K562 (cell line): ENCODE measurements around the gene USF2. TPM values are rescaled to one million over a fixed set of nuclear protein-coding genes. Genes with fewer than 3 reads are reported as not detected.
A peak's percentile ranks its signal among the peaks of the same experiment; 100 is the strongest.

Experiments used
- CBX1 ChIP-seq: sonication (generic); IDR thresholded peaks from 2 replicates; pipeline ENCODE4 v1.6.1; 2016; ENCODE audit warnings: antibody characterized with exemption, low read depth, mild to moderate bottlenecking
- EP400 ChIP-seq: fragments of 450-650 bp; IDR thresholded peaks from 2 replicates; pipeline ENCODE4 v1.6.1; 2017; ENCODE audit warnings: antibody characterized with exemption, mild to moderate bottlenecking, moderate library complexity
- GABPA ChIP-seq: fragments of 200-800 bp; sonication (Bioruptor generic); conservative IDR thresholded peaks from 2 replicates; pipeline ENCODE4 v1.6.1; 2016; ENCODE audit warnings: low read depth, missing genetic modification characterization, missing compliant biosample characterization
- MIER1 ChIP-seq: fragments of 450-650 bp; IDR thresholded peaks from 2 replicates; pipeline ENCODE4 v1.6.1; 2016; ENCODE audit warnings: antibody characterized with exemption, mild to moderate bottlenecking, low read depth
- NFATC3 ChIP-seq: fragments of 450-650 bp; IDR thresholded peaks from 2 replicates; pipeline ENCODE4 v1.6.1; 2017; ENCODE audit warnings: mild to moderate bottlenecking
- PCBP1 ChIP-seq: fragments of 200-400 bp; formaldehyde crosslinking; IDR thresholded peaks from 2 replicates; pipeline ENCODE4 v1.6.1; 2018; ENCODE audit warnings: mild to moderate bottlenecking, low read depth, low read length; ENCODE audit not compliant: poor library complexity, severe bottlenecking
- PPARD ChIP-seq: fragments of 250-450 bp; sonication (Bioruptor Pico); IDR thresholded peaks from 2 replicates; pipeline ENCODE4 v1.8.0; 2022; ENCODE audit warnings: inconsistent platforms, mild to moderate bottlenecking, moderate library complexity
- TBL1XR1 ChIP-seq, 2 experiments: IDR thresholded peaks; 2 replicates each; pipeline ENCODE4 v1.6.1; 2012; ENCODE audit warnings: improper control_type of control experiment in 2 of 2, low read length in 2 of 2, mild to moderate bottlenecking in 1 of 2
- TRIM28 ChIP-seq: fragments of 450-650 bp; IDR thresholded peaks from 2 replicates; pipeline ENCODE4 v1.6.1; 2017
- ZBED1 ChIP-seq: IDR thresholded peaks from 2 replicates; pipeline ENCODE4 v1.6.1; 2014
- ZBTB1 ChIP-seq: sonication (generic); formaldehyde crosslinking; IDR thresholded peaks from 2 replicates; pipeline ENCODE4 v1.8.1; 2023; ENCODE audit warnings: missing genetic modification reagents, low read depth, mild to moderate bottlenecking, borderline replicate concordance
- ZBTB17 ChIP-seq: fragments of 450-650 bp; formaldehyde crosslinking; IDR thresholded peaks from 2 replicates; pipeline ENCODE4 v1.4.0; 2020; ENCODE audit warnings: mild to moderate bottlenecking
- ZNF431 ChIP-seq: sonication (generic); formaldehyde crosslinking; IDR thresholded peaks from 2 replicates; pipeline ENCODE4 v1.8.0; 2022; ENCODE audit warnings: mild to moderate bottlenecking, missing genetic modification reagents
- ZNF584 ChIP-seq: fragments of 200-800 bp; sonication (Bioruptor generic); IDR thresholded peaks from 2 replicates; pipeline ENCODE4 v1.6.1; 2016; ENCODE audit warnings: low read depth, mild to moderate bottlenecking, missing genetic modification characterization, missing compliant biosample characterization
- polyA plus RNA-seq, 8 experiments: library from polyadenylated mRNA; depleted of rRNA in 4 of 8; stranded (reverse) in 5 of 8; unstranded in 3 of 8; fragments of >200 nt; fragmentation: Nextera tagmentation in 2 of 8; fragmentation: Illumina TruSeq in 1 of 8; extraction: Ambion mirVana in 2 of 8; extraction: Trizol in 1 of 8; gene quantifications; 2 replicates each; pipeline versions ENCODE4 v1.2.1 to v1.2.3, GENCODE V29; 2011 to 2014; ENCODE audit warnings: inconsistent platforms in 1 of 8, missing spikeins in 1 of 8
- total RNA-seq, 7 experiments: library from RNA; depleted of rRNA in 6 of 7; stranded (reverse); fragments of >200 nt in 6 of 7; fragmentation: Illumina TruSeq in 2 of 7; extraction: Trizol in 2 of 7; gene quantifications; 2 replicates each; pipeline versions ENCODE4 v1.2.1 to v1.2.3, GENCODE V29; 2011 to 2021; ENCODE audit warnings: low replicate concordance in 1 of 7
- TF ChIP-seq, protein P1 (sequence below): fragments of 450-650 bp; IDR thresholded peaks from 2 replicates; pipeline ENCODE4 v1.6.1; 2014; ENCODE audit warnings: low read depth, mild to moderate bottlenecking, moderate library complexity, borderline replicate concordance
- TF ChIP-seq, protein P2 (sequence below): sonication (generic); formaldehyde crosslinking; IDR thresholded peaks from 2 replicates; pipeline ENCODE4 v1.8.0; 2022; ENCODE audit warnings: mild to moderate bottlenecking, missing genetic modification reagents, borderline replicate concordance
- TF ChIP-seq, protein P3 (sequence below), 3 experiments: IDR thresholded peaks in 2 of 3; conservative IDR thresholded peaks in 1 of 3; 2 replicates each; pipeline ENCODE4 v1.5.1; 2011 to 2012; ENCODE audit warnings: low read length in 3 of 3, mild to moderate bottlenecking in 3 of 3, control low read depth in 2 of 3, improper control_type of control experiment in 1 of 3, inconsistent platforms in 1 of 3, low read depth in 1 of 3, mixed read lengths in 1 of 3, moderate library complexity in 1 of 3; ENCODE audit not compliant: insufficient read depth in 2 of 3
- TF ChIP-seq, protein P4 (sequence below): fragments of 450-650 bp; formaldehyde crosslinking; IDR thresholded peaks from 2 replicates; pipeline ENCODE4 v1.4.0; 2020; ENCODE audit warnings: mild to moderate bottlenecking, moderate library complexity
- TF ChIP-seq, protein P5 (sequence below), 2 experiments: fragments of 450-650 bp in 1 of 2; sonication (generic) in 1 of 2; formaldehyde crosslinking in 1 of 2; IDR thresholded peaks in 1 of 2; conservative IDR thresholded peaks in 1 of 2; 2 replicates each; pipeline versions ENCODE4 v1.6.1 to v1.8.1; 2016 to 2023; ENCODE audit warnings: mild to moderate bottlenecking in 2 of 2, moderate library complexity in 2 of 2, inconsistent platforms in 1 of 2, missing genetic modification reagents in 1 of 2

USF2 gene
- total and polyA plus RNA-seq, 9 of the 15 experiments (the other 6 are each of a cell fraction or from before 2014, with no cell fraction given) = 0.27 to 93.7 (median 58.4) TPM

DNA sequence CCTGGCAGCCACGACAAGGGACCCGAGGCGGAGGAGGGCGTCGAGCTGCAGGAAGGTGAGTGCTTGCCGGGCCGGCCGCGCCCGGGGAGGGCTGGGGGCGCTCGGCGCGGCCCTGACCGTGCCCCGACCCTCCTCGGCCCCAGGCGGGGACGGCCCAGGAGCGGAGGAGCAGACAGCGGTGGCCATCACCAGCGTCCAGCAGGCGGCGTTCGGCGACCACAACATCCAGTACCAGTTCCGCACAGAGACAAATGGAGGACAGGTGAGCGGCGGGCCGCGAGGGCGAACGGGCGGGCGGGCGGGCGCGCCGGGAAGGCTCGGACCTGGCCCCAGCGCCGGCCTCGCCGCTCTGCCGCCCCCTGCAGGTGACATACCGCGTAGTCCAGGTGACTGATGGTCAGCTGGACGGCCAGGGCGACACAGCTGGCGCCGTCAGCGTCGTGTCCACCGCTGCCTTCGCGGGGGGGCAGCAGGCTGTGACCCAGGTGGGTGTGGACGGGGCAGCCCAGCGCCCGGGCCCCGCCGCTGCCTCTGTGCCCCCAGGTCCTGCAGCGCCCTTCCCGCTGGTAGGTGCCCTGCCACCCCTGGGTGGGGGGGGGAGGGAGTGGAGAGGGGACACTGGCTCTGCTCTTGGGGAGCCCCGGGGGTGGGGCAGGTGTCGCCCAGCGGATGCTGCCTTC, 816 bp downstream of the USF2 start (continued):
- TF ChIP-seq ZBTB1 (CRISPR knock-in tag) = no peak
- no peak for TF ChIP-seq ZNF431
- TF ChIP-seq TBL1XR1 (IDR thresholded peaks at IDR 0.05; ENCODE audit: low read length in 2 of 2) = no peak
- TF ChIP-seq TRIM28 = no peak
- no peak for TF ChIP-seq GABPA (tag)
- TF ChIP-seq, protein P1, sequence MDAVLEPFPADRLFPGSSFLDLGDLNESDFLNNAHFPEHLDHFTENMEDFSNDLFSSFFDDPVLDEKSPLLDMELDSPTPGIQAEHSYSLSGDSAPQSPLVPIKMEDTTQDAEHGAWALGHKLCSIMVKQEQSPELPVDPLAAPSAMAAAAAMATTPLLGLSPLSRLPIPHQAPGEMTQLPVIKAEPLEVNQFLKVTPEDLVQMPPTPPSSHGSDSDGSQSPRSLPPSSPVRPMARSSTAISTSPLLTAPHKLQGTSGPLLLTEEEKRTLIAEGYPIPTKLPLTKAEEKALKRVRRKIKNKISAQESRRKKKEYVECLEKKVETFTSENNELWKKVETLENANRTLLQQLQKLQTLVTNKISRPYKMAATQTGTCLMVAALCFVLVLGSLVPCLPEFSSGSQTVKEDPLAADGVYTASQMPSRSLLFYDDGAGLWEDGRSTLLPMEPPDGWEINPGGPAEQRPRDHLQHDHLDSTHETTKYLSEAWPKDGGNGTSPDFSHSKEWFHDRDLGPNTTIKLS = no peak
- TF ChIP-seq ZBED1 = 0 out of 2 replicates have a peak, but pooled peaks have one; percentile 30
- peak; percentile 61 for TF ChIP-seq PCBP1
- no peak for TF ChIP-seq ZNF584
- TF ChIP-seq, protein P2, sequence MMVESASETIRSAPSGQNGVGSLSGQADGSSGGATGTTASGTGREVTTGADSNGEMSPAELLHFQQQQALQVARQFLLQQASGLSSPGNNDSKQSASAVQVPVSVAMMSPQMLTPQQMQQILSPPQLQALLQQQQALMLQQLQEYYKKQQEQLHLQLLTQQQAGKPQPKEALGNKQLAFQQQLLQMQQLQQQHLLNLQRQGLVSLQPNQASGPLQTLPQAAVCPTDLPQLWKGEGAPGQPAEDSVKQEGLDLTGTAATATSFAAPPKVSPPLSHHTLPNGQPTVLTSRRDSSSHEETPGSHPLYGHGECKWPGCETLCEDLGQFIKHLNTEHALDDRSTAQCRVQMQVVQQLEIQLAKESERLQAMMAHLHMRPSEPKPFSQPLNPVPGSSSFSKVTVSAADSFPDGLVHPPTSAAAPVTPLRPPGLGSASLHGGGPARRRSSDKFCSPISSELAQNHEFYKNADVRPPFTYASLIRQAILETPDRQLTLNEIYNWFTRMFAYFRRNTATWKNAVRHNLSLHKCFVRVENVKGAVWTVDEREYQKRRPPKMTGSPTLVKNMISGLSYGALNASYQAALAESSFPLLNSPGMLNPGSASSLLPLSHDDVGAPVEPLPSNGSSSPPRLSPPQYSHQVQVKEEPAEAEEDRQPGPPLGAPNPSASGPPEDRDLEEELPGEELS (CRISPR knock-in tag) = peak; percentile 46; the same call in 1 of the 2 replicates
- TF ChIP-seq, protein P3, sequence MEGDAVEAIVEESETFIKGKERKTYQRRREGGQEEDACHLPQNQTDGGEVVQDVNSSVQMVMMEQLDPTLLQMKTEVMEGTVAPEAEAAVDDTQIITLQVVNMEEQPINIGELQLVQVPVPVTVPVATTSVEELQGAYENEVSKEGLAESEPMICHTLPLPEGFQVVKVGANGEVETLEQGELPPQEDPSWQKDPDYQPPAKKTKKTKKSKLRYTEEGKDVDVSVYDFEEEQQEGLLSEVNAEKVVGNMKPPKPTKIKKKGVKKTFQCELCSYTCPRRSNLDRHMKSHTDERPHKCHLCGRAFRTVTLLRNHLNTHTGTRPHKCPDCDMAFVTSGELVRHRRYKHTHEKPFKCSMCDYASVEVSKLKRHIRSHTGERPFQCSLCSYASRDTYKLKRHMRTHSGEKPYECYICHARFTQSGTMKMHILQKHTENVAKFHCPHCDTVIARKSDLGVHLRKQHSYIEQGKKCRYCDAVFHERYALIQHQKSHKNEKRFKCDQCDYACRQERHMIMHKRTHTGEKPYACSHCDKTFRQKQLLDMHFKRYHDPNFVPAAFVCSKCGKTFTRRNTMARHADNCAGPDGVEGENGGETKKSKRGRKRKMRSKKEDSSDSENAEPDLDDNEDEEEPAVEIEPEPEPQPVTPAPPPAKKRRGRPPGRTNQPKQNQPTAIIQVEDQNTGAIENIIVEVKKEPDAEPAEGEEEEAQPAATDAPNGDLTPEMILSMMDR (IDR thresholded peaks at IDR 0.05 in 2 of 3, conservative IDR thresholded peaks at IDR 0.05 in 1 of 3; ENCODE audit: insufficient read depth in 2 of 3, low read depth in 1 of 3, low read length in 3 of 3) = peak; percentile 48 to 72 (median 59)
- TF ChIP-seq MIER1 = no peak
- TF ChIP-seq PPARD (CRISPR knock-in tag) = no peak
- TF ChIP-seq EP400 = no peak
- 0 out of 2 replicates have a peak, but pooled peaks have one; percentile 9 for TF ChIP-seq ZBTB17 (CRISPR knock-in tag)
- no peak for TF ChIP-seq NFATC3
- TF ChIP-seq, protein P4, sequence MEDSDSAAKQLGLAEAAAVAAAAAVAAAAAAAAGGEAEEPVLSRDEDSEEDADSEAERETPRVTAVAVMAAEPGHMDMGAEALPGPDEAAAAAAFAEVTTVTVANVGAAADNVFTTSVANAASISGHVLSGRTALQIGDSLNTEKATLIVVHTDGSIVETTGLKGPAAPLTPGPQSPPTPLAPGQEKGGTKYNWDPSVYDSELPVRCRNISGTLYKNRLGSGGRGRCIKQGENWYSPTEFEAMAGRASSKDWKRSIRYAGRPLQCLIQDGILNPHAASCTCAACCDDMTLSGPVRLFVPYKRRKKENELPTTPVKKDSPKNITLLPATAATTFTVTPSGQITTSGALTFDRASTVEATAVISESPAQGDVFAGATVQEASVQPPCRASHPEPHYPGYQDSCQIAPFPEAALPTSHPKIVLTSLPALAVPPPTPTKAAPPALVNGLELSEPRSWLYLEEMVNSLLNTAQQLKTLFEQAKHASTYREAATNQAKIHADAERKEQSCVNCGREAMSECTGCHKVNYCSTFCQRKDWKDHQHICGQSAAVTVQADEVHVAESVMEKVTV = 0 out of 2 replicates have a peak, but pooled peaks have one; percentile 13
- TF ChIP-seq, protein P5, sequence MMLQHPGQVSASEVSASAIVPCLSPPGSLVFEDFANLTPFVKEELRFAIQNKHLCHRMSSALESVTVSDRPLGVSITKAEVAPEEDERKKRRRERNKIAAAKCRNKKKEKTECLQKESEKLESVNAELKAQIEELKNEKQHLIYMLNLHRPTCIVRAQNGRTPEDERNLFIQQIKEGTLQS (IDR thresholded peaks at IDR 0.05) = no peak
- TF ChIP-seq, protein P5 (CRISPR knock-in tag; conservative IDR thresholded peaks at IDR 0.05) = no peak
- TF ChIP-seq CBX1 = no peak; the same call in 1 of the 2 replicates
